CD4-positive, alpha-beta T cell (primary cell): Measurements from ENCODE around the gene ANKS1B. TPM values are rescaled to one million over a fixed set of nuclear protein-coding genes. Genes with fewer than 3 reads are reported as not detected.

Source experiments
- ATAC-seq: fragments of 200-7000 bp; cut with Tn5 transposase; one replicate; pipeline ENCODE4 v1.10.0; 2022; ENCODE audit warnings: mild to moderate bottlenecking; ENCODE audit not compliant: poor library complexity
- CTCF ChIA-PET: fragments of 350-600 bp; sonication (Branson Sonifier 250); formaldehyde crosslinking; loops from one replicate; lab custom pipeline; 2021; ENCODE audit warnings: antibody characterized with exemption, inconsistent platforms; lab: Charles Lee
- POLR2A ChIA-PET: fragments of 350-600 bp; sonication (Branson Sonifier 250); formaldehyde crosslinking; loops from one replicate; lab custom pipeline; 2021; ENCODE audit warnings: antibody characterized with exemption, inconsistent platforms; lab: Charles Lee
- DNase-seq, 14 experiments: peaks; one replicate each; pipeline ENCODE4 v3.0.0-alpha.2; 2013 to 2020; ENCODE audit warnings: mixed read lengths in 2 of 14
- H3K27ac ChIP-seq, 2 donors: one replicate each; pipeline versions ENCODE4 v1.5.1 to v1.7.0; 2013; ENCODE audit warnings: low read length in 2 of 2, low read depth in 1 of 2, mild to moderate bottlenecking in 1 of 2
- H3K27me3 ChIP-seq, 2 experiments: 1 replicate in 1 of 2; 2 replicates in 1 of 2; pipeline versions ENCODE4 v1.6.1 to v1.7.0; 2013; ENCODE audit warnings: low read length in 2 of 2, control low read depth in 1 of 2, mild to moderate bottlenecking in 1 of 2, moderate library complexity in 1 of 2; ENCODE audit not compliant: insufficient read depth in 2 of 2, control insufficient read depth in 1 of 2
- H3K36me3 ChIP-seq: one replicate; pipeline ENCODE4 v1.6.1; 2013; ENCODE audit warnings: low read length, control low read depth; ENCODE audit not compliant: insufficient read depth
- H3K4me1 ChIP-seq: one replicate; pipeline ENCODE4 v1.6.1; 2013; ENCODE audit warnings: low read length, control low read depth; ENCODE audit not compliant: insufficient read depth
- H3K4me3 ChIP-seq: one replicate; pipeline ENCODE4 v1.5.1; 2013; ENCODE audit warnings: mild to moderate bottlenecking, low read length, moderate library complexity
- H3K9me3 ChIP-seq, 2 experiments: 1 replicate in 1 of 2; 2 replicates in 1 of 2; pipeline versions ENCODE4 v1.6.1 to v1.7.0; 2013; ENCODE audit warnings: low read length in 2 of 2, mild to moderate bottlenecking in 2 of 2, control low read depth in 1 of 2, moderate library complexity in 1 of 2; ENCODE audit not compliant: control insufficient read depth in 1 of 2, insufficient read depth in 1 of 2
- H3K27ac Mint-ChIP-seq: one replicate; pipeline ENCODE4 v1.8.0; 2020; ENCODE audit warnings: mixed read lengths
- H3K27me3 Mint-ChIP-seq: one replicate; pipeline ENCODE4 v1.8.0; 2021; ENCODE audit warnings: mixed read lengths
- H3K36me3 Mint-ChIP-seq: one replicate; pipeline ENCODE4 v1.8.0; 2021; ENCODE audit warnings: low read depth, mixed read lengths
- H3K4me1 Mint-ChIP-seq: one replicate; pipeline ENCODE4 v1.8.0; 2021; ENCODE audit warnings: low read depth, mixed read lengths
- H3K4me3 Mint-ChIP-seq: one replicate; pipeline ENCODE4 v1.8.0; 2020; ENCODE audit warnings: mild to moderate bottlenecking, mixed read lengths
- H3K9me3 Mint-ChIP-seq: one replicate; pipeline ENCODE4 v1.8.0; 2020; ENCODE audit warnings: mixed read lengths
- CTCF ChIP-seq: fragments of 200-600 bp; IDR thresholded peaks from one replicate; pipeline ENCODE4 v1.8.0; 2022; ENCODE audit warnings: antibody characterized with exemption, mild to moderate bottlenecking
- intact Hi-C, 2 experiments: fragments of 100-400 bp; cut with DNase I in 1 of 2; cut with micrococcal nuclease in 1 of 2; formaldehyde crosslinking; loops; one replicate each; pipeline versions ENCODE4 v1.15.1 to v1.9.0; 2023 to 2025; cut with DNase I, micrococcal nuclease
- total RNA-seq, 174 experiments: library from RNA in 2 of 174; stranded (reverse) in 2 of 174; gene quantifications; one replicate each; pipeline ENCODE4 v1.2.3 and lab custom pipeline; 2021 to 2026

Gene ANKS1B
- total RNA-seq, 2 experiments from 2014 or later: 0.16 to 1.1 TPM

GRCh38 chr12:99960311-99960710, 24.4 kb downstream of the ANKS1B start:
- no peak for TF ChIP-seq CTCF
- H3K4me1 Mint-ChIP-seq: no peaks in the 10 kb centered on the region
- peaks cover 9% of the 10 kb centered on the region for H3K27me3 Mint-ChIP-seq
- no peaks in the 10 kb centered on the region for H3K36me3 Mint-ChIP-seq
- H3K9me3 Mint-ChIP-seq: no peaks in the 10 kb centered on the region
- Histone ChIP-seq H3K27me3 (no peaks in the 10 kb centered on the region), H3K9me3 (no peaks in the 10 kb centered on the region), H3K4me1 (no peaks in the 10 kb centered on the region), H3K27ac (no peak overlapping the region), H3K4me3 (no peak overlapping the region), H3K36me3 (no peaks in the 10 kb centered on the region)
- ATAC-seq (no peak), DNase-seq (no peak)
- H3K4me3 Mint-ChIP-seq: no peak overlapping the region
- POLR2A ChIA-PET: no interaction called here
- CTCF ChIA-PET: no interaction called here
- no peak overlapping the region for H3K27ac Mint-ChIP-seq
- intact Hi-C loops: no loop called here

GRCh38 chr12:99959549-99960170, 25.1 kb downstream of the ANKS1B start:
- no peaks in the 10 kb centered on the region for H3K4me1 ChIP-seq
- no peaks in the 10 kb centered on the region for H3K36me3 ChIP-seq
- Mint-ChIP-seq H3K27me3 (peaks cover 7% of the 10 kb centered on the region), H3K4me1 (no peaks in the 10 kb centered on the region), H3K9me3 (no peaks in the 10 kb centered on the region), H3K36me3 (no peaks in the 10 kb centered on the region), H3K27ac (no peak overlapping the region), H3K4me3 (no peak overlapping the region)
- H3K4me3 ChIP-seq: no peak overlapping the region
- no peaks in the 10 kb centered on the region for H3K27me3 ChIP-seq
- POLR2A ChIA-PET: no interaction called here
- H3K27ac ChIP-seq: no peak overlapping the region
- CTCF ChIA-PET: no interaction called here
- DNase-seq (no peak), ATAC-seq (no peak)
- no peaks in the 10 kb centered on the region for H3K9me3 ChIP-seq
- intact Hi-C loops: no loop called here
- no peak for TF ChIP-seq CTCF

- H3K9me3 ChIP-seq: no peaks in the 10 kb centered on the region
- intact Hi-C loops: no loop called here
- ChIA-PET POLR2A (no interaction called here), CTCF (no interaction called here)
- no peak for DNase-seq
- Mint-ChIP-seq H3K27ac (no peak overlapping the region), H3K36me3 (no peaks in the 10 kb centered on the region), H3K27me3 (no peaks in the 10 kb centered on the region), H3K4me1 (no peaks in the 10 kb centered on the region), H3K9me3 (no peaks in the 10 kb centered on the region), H3K4me3 (no peak overlapping the region)
- H3K4me3 ChIP-seq: no peak overlapping the region
- no peaks in the 10 kb centered on the region for H3K27me3 ChIP-seq
- ATAC-seq: no peak
- no peak overlapping the region for H3K27ac ChIP-seq
- no peak for TF ChIP-seq CTCF
- no peaks in the 10 kb centered on the region for H3K36me3 ChIP-seq
- H3K4me1 ChIP-seq: no peaks in the 10 kb centered on the region
These were observed 26.8 kb downstream of the ANKS1B start for GRCh38 chr12:99957866-99958466.
